H1 (cell line): ENCODE results near the gene OSBPL3.

ENCODE experiments used
- CREB1 ChIP-seq: IDR thresholded peaks from 2 replicates; pipeline ENCODE4 v1.6.1; 2012; ENCODE audit warnings: inconsistent platforms
- CTCF ChIP-seq, 3 experiments: IDR thresholded peaks; 1 replicate in 2 of 3; 2 replicates in 1 of 3; pipeline versions ENCODE4 v1.5.1 to v1.6.1; 2011; ENCODE audit warnings: low read length in 3 of 3, mild to moderate bottlenecking in 3 of 3, inconsistent platforms in 2 of 3, low read depth in 1 of 3, moderate library complexity in 1 of 3; ENCODE audit not compliant: insufficient read depth in 1 of 3; ENCODE audit errors: control extremely low read depth in 1 of 3
- GABPA ChIP-seq: IDR thresholded peaks from 2 replicates; pipeline ENCODE4 v1.6.1; 2011; ENCODE audit warnings: mild to moderate bottlenecking, low read length, moderate library complexity, borderline replicate concordance; ENCODE audit not compliant: insufficient read depth
- HDAC2 ChIP-seq, 2 experiments: fragments of 300-600 bp in 1 of 2; sonication (generic) in 1 of 2; IDR thresholded peaks; 2 replicates each; pipeline ENCODE4 v1.6.1; 2011 to 2012; ENCODE audit warnings: low read depth in 2 of 2, low read length in 2 of 2, mild to moderate bottlenecking in 2 of 2, moderate library complexity in 2 of 2, borderline replicate concordance in 1 of 2, inconsistent platforms in 1 of 2
- JUND ChIP-seq: IDR thresholded peaks from 2 replicates; pipeline ENCODE4 v1.6.1; 2011; ENCODE audit warnings: mild to moderate bottlenecking, improper control_type of control experiment, low read length
- KDM1A ChIP-seq: fragments of 200-600, 300-600 bp; sonication (generic); IDR thresholded peaks from 2 replicates; pipeline ENCODE4 v1.7.1; 2016; ENCODE audit warnings: mild to moderate bottlenecking, low read length, borderline replicate concordance
- MAX ChIP-seq: IDR thresholded peaks from 2 replicates; pipeline ENCODE4 v1.6.1; 2012; ENCODE audit warnings: inconsistent platforms
- POLR2A ChIP-seq, 2 experiments: IDR thresholded peaks; 1 replicate in 1 of 2; 2 replicates in 1 of 2; pipeline ENCODE4 v1.6.1; 2011; ENCODE audit warnings: low read depth in 2 of 2, low read length in 2 of 2, mild to moderate bottlenecking in 2 of 2; ENCODE audit errors: control extremely low read depth in 1 of 2
- RAD21 ChIP-seq, 2 experiments: IDR thresholded peaks in 1 of 2; conservative IDR thresholded peaks in 1 of 2; 2 replicates each; pipeline ENCODE4 v1.6.1; 2011; ENCODE audit warnings: low read depth in 2 of 2, low read length in 2 of 2, improper control_type of control experiment in 1 of 2, inconsistent platforms in 1 of 2, mild to moderate bottlenecking in 1 of 2, moderate library complexity in 1 of 2
- RXRA ChIP-seq: IDR thresholded peaks from 2 replicates; pipeline ENCODE4 v1.6.1; 2011; ENCODE audit warnings: low read depth, mild to moderate bottlenecking, low read length, moderate library complexity; ENCODE audit not compliant: insufficient read depth
- SIN3A ChIP-seq, 2 experiments: IDR thresholded peaks in 1 of 2; conservative IDR thresholded peaks in 1 of 2; 2 replicates each; pipeline ENCODE4 v1.6.1; 2011 to 2012; ENCODE audit warnings: low read length in 2 of 2, improper control_type of control experiment in 1 of 2, low read depth in 1 of 2, mild to moderate bottlenecking in 1 of 2
- ZNF274 ChIP-seq: IDR thresholded peaks from 2 replicates; pipeline ENCODE4 v1.7.0; 2012; ENCODE audit warnings: low read length, borderline replicate concordance; ENCODE audit errors: extremely low read depth

GRCh38 chr7:24834128-24834798 lies 145.7 kb downstream of the OSBPL3 start:
- TF ChIP-seq CTCF (IDR thresholded peaks at IDR 0.05; ENCODE audit: control extremely low read depth in 1 of 3, insufficient read depth in 1 of 3, low read depth in 1 of 3, low read length in 3 of 3) (no peak), RXRA (no peak), POLR2A (IDR thresholded peaks at IDR 0.05; ENCODE audit: control extremely low read depth in 1 of 2, low read depth in 2 of 2, low read length in 2 of 2) (no peak), CREB1 (no peak), MAX (no peak), ZNF274 (no peak), JUND (no peak), HDAC2 (IDR thresholded peaks at IDR 0.05; ENCODE audit: borderline replicate concordance in 1 of 2, low read depth in 2 of 2, low read length in 2 of 2) (no peak), RAD21 (IDR thresholded peaks at IDR 0.05 in 1 of 2, conservative IDR thresholded peaks at IDR 0.05 in 1 of 2; ENCODE audit: low read depth in 2 of 2, low read length in 2 of 2) (no peak), SIN3A (conservative IDR thresholded peaks at IDR 0.05 in 1 of 2, IDR thresholded peaks at IDR 0.05 in 1 of 2; ENCODE audit: low read depth in 1 of 2, low read length in 2 of 2) (no peak), KDM1A (no peak), GABPA (no peak)
